PC-9 (cell line): Measurements from ENCODE around the gene SLC30A7. TPM values are rescaled to one million over a fixed set of nuclear protein-coding genes. Genes with fewer than 3 reads are reported as not detected.
A peak's percentile ranks its signal among the peaks of the same experiment; 100 is the strongest.
"Not testable (repeated sequence)": the region's sequence is repeated elsewhere in the genome, so short reads cannot be mapped to it uniquely, and the experiment has no call there.

Experiments
- BruUV-seq: library from RNA; stranded (reverse); fragments of 400-500 nt; replicated peaks from 2 replicates; lab custom pipeline; 2021; lab: Mats Ljungman, UMichigan
- CTCF ChIA-PET: fragments of 300-600 bp; sonication (Branson Sonifier 250); formaldehyde crosslinking; loops from one replicate; lab custom pipeline; 2022; ENCODE audit warnings: antibody characterized with exemption; lab: Charles Lee
- POLR2A ChIA-PET: fragments of 300-600 bp; sonication (Branson Sonifier 250); formaldehyde crosslinking; loops from one replicate; lab custom pipeline; 2022; ENCODE audit warnings: antibody characterized with exemption; ENCODE audit not compliant: unreplicated experiment; lab: Charles Lee
- DNase-seq, 2 experiments: peaks; one replicate each; pipeline versions ENCODE4 v3.0.0 to v3.0.0-alpha.2; 2015 to 2022; ENCODE audit warnings: mixed read lengths in 1 of 2
- H2AFZ ChIP-seq: fragments of 200-600 bp; sonication (generic); 2 replicates; pipeline ENCODE4 v1.8.1; 2017; ENCODE audit warnings: antibody characterized with exemption
- H3F3A ChIP-seq: fragments of 200-600 bp; sonication (generic); 2 replicates; pipeline ENCODE4 v1.8.1; 2017; ENCODE audit warnings: antibody characterized with exemption, mild to moderate bottlenecking, low read depth; ENCODE audit not compliant: insufficient read depth
- H3K27ac ChIP-seq: fragments of 200-600 bp; sonication (generic); 2 replicates; pipeline ENCODE4 v1.6.1; 2016; ENCODE audit warnings: mixed run types
- H3K27me3 ChIP-seq: fragments of 200-600 bp; sonication (generic); 2 replicates; pipeline ENCODE4 v1.6.1; 2016; ENCODE audit warnings: low read depth, mixed run types; ENCODE audit not compliant: insufficient read depth
- H3K36me3 ChIP-seq: fragments of 200-600 bp; sonication (generic); 2 replicates; pipeline ENCODE4 v1.6.1; 2016; ENCODE audit warnings: low read depth, mixed run types
- H3K4me1 ChIP-seq: fragments of 200-600 bp; sonication (generic); replicated peaks from 2 replicates; pipeline ENCODE4 v1.6.1; 2016; ENCODE audit warnings: mixed run types; ENCODE audit not compliant: insufficient read depth
- H3K4me2 ChIP-seq: fragments of 200-600 bp; sonication (generic); 2 replicates; pipeline ENCODE4 v1.6.1; 2017; ENCODE audit warnings: mixed run types
- H3K4me3 ChIP-seq: fragments of 200-600 bp; sonication (generic); 2 replicates; pipeline ENCODE4 v1.6.1; 2016; ENCODE audit warnings: mixed run types
- H3K79me2 ChIP-seq: fragments of 200-600 bp; sonication (generic); 2 replicates; pipeline ENCODE4 v1.6.1; 2017; ENCODE audit warnings: low read depth, mixed run types
- H3K9me2 ChIP-seq: fragments of 200-600 bp; sonication (generic); 2 replicates; pipeline ENCODE4 v1.8.1; 2017; ENCODE audit warnings: mild to moderate bottlenecking; ENCODE audit not compliant: insufficient read depth
- H3K9me3 ChIP-seq: fragments of 200-600 bp; sonication (generic); 2 replicates; pipeline ENCODE4 v1.8.1; 2016; ENCODE audit warnings: low read depth; ENCODE audit not compliant: insufficient read depth
- H4K20me1 ChIP-seq: fragments of 200-600 bp; sonication (generic); 2 replicates; pipeline ENCODE4 v1.8.1; 2017; ENCODE audit not compliant: insufficient read depth
- CTCF ChIP-seq: fragments of 200-600 bp; sonication (generic); conservative IDR thresholded peaks from 2 replicates; pipeline ENCODE4 v1.6.1; 2017; ENCODE audit warnings: mixed run types, antibody characterized with exemption, mild to moderate bottlenecking, moderate library complexity
- EZH2 ChIP-seq: fragments of 200-600 bp; sonication (generic); IDR thresholded peaks from 2 replicates; pipeline ENCODE4 v1.8.0; 2017; ENCODE audit warnings: antibody characterized with exemption, low read depth
- intact Hi-C: fragments of 100-400 bp; cut with micrococcal nuclease; formaldehyde crosslinking; loops from one replicate; pipeline ENCODE4 v1.10.0; 2022; ENCODE audit not compliant: unreplicated experiment
- total RNA-seq: library from RNA; stranded (reverse); gene quantifications from 2 replicates; pipeline ENCODE4 v1.2.3, GENCODE V29; 2021

Gene SLC30A7
- total RNA-seq, 1 experiment from 2014 or later, result 27.4 TPM

- Histone ChIP-seq H3K4me3 (no peak overlapping the region), H3K4me1 (no peaks in the 10 kb centered on the region), H3K27ac (no peak overlapping the region), H2AFZ (0 out of 2 replicates have a peak overlapping the region, but pooled peaks have one; percentile 12), H3K4me2 (no peak overlapping the region), H3K79me2 (no peaks in the 10 kb centered on the region), H3K36me3 (no peaks in the 10 kb centered on the region), H3K9me2 (no peaks in the 10 kb centered on the region), H4K20me1 (no peaks in the 10 kb centered on the region), H3K27me3 (no peaks in the 10 kb centered on the region), H3K9me3 (no peaks in the 10 kb centered on the region; the same call in 1 of the 2 replicates), H3F3A (no peaks in the 10 kb centered on the region)
- CTCF ChIA-PET, result no interaction called here
- POLR2A ChIA-PET, result no interaction called here
- no peak for TF ChIP-seq CTCF
- no peak for TF ChIP-seq EZH2
- BruUV-seq, result no TSS peak
- intact Hi-C loops, result no loop called here
- no peak for DNase-seq
Measured at GRCh38 chr1:100851726-100852125, 44.2 kb upstream of the SLC30A7 start.

GRCh38 chr1:100852976-100853375, 42.9 kb upstream of the SLC30A7 start:
- Histone ChIP-seq H3K4me3 (no peak overlapping the region), H3K4me2 (no peak overlapping the region), H3F3A (no peaks in the 10 kb centered on the region), H3K36me3 (no peaks in the 10 kb centered on the region), H3K9me2 (no peaks in the 10 kb centered on the region), H4K20me1 (no peaks in the 10 kb centered on the region), H3K27me3 (no peaks in the 10 kb centered on the region), H2AFZ (no peak overlapping the region), H3K79me2 (no peaks in the 10 kb centered on the region), H3K27ac (no peak overlapping the region), H3K4me1 (no peaks in the 10 kb centered on the region), H3K9me3 (no peaks in the 10 kb centered on the region)
- intact Hi-C loops, result no loop called here
- ChIA-PET POLR2A (no interaction called here), CTCF (no interaction called here)
- no TSS peak for BruUV-seq
- no peak for TF ChIP-seq CTCF
- no peak for TF ChIP-seq EZH2
- no peak for DNase-seq

DNA sequence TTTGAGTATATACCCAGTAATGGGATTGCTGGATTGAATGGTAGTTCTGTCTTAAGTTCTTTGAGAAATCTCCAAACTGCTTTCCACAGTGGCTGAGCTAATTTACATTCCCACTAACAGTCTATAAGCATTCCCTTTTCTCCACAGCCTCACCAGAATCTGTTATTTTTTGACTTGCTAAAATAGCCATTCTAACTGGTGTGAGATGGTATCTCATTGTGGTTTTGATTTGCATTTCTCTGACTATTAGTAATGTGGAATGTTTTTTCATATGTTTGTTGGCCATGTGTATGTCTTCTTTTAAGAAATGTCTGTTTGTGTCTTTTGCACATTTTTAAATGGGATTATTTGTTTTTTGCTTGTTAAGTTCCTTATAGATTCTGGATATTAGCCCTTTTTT, 40.8 kb upstream of the SLC30A7 start:
- H3K9me3 ChIP-seq, DNase-seq, H2AFZ ChIP-seq, H4K20me1 ChIP-seq, intact Hi-C loops, H3K36me3 ChIP-seq, H3K27me3 ChIP-seq, H3K79me2 ChIP-seq, H3K4me2 ChIP-seq, H3K4me1 ChIP-seq, H3K4me3 ChIP-seq, H3K27ac ChIP-seq, H3F3A ChIP-seq, POLR2A ChIA-PET, H3K9me2 ChIP-seq, BruUV-seq: not testable (repeated sequence)
- CTCF ChIA-PET, result interaction anchor here (0.6 to 0.7 kb wide), 2 partner anchors 448 to 490 kb away, joined by 5 to 6 read pairs; no protein-coding TSS in a partner anchor
